Ammon's horn (tissue), 1 donor: ENCODE results near the gene RGR.

Experiments used
- DNase-seq: peaks from one replicate; pipeline ENCODE4 v3.0.0-alpha.2; 2016; ENCODE audit warnings: low spot score

RGR gene

DNA sequence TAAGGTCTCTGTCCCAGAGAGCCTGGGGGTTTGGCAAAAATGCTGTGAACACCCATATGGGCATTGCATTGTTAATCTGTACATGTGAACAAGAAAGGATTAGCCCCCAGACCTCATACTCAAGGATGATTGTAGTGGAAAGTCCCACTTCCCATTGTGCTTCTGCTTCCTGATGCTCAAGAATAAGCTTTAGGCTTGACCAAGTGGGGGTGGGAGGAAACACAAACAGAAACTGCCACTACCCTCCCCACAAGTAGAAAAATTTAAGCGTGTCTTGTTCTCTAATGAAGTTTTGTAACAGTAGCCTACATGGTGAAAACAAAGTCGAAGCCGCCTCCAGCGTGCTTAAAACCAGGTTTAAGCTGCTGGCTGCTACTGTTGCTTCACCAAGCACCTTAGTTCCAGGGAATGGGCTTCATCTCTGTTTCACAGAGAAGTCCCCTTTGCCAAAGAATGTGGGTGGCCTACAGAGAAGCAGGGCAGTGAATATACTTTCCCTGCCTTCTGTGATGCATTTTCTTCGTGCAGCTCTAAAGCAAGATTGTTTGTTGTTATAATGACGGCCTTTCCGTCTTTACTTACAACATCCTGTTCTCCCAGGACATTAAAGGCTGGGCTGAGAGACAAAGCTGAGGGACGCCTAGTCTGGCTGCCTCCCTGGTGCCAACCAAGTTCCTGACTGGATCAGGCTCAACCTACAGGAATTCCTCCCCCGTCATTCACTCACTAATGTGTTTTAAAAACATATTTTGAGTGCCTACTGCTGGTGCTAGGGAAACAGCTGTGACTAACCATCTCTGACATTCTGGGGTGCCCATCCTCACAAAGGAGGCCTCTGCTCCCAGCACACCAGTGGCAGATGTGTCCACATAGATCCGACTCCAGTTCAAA, 51.5 kb downstream of the RGR start:
- DNase-seq: no peak

GRCh38 chr10:84298057-84298456, 53.2 kb downstream of the RGR start:
- peak; percentile 56 for DNase-seq

DNA sequence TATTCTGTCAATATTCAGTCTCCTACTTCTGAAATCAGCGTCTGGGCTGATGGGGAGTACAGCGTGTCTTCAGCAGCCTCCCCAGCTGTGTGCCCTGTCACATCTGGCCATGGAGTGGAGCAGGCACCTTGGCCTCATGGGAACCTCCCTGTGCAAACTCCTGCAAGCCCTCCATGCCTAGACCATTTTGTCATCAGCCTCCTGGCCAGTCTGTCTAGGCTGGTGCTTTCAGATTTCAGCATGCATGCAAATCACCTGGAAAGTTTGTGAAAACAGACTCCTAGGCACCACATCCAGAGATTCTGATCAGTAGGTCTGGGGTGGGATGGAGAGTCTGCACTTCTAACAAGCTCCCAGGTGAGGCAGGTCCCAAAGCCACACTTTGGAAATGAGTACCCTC, 57.4 kb downstream of the RGR start:
- DNase-seq: no peak

GRCh38 chr10:84306751-84307384, 62.0 kb downstream of the RGR start:
- DNase-seq: no peak

DNA sequence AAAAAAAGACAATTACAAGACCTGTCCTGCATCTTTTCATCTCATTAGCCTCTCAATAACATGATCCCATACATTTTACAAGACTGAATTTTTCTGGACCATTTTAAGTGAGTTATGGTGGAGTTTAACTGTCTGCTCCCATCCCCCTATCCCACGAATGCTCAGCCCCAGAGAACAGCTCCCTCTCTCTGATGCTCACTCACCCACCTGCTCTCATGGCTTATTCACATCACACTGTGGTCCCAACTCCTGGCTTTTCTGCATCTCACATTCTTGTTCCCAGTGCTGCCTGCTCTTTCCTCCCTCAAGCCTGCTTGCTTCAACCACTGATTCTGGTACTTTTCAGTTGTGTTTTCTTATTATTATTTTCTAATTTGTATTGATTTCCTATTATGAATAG, 63.2 kb downstream of the RGR start:
- no peak for DNase-seq

- DNase-seq: peak; percentile 73
Observed at GRCh38 chr10:84308481-84309304, 63.8 kb downstream of the RGR start.
